HCT116 (cell line): ENCODE results near the gene MAOB. TPM values are rescaled to one million over a fixed set of nuclear protein-coding genes. Genes with fewer than 3 reads are reported as not detected.

Experiments
- ATAC-seq: fragments of 200-7000 bp; cut with Tn5 transposase; 2 replicates; pipeline ENCODE4 v1.9.1; 2020; ENCODE audit warnings: mild to moderate bottlenecking, moderate library complexity
- BruUV-seq: library from RNA; stranded (reverse); fragments of 400-500 nt; replicated peaks from 2 replicates; lab custom pipeline; 2021; lab: Mats Ljungman, UMichigan
- CTCF ChIA-PET: fragments of 300-600 bp; sonication (Branson Sonifier 250); formaldehyde crosslinking; loops from one replicate; lab custom pipeline; 2021; ENCODE audit warnings: antibody characterized with exemption; lab: Charles Lee
- POLR2A ChIA-PET: fragments of 300-600, 350-600 bp; sonication (Branson Sonifier 250); formaldehyde crosslinking; loops from one replicate; lab custom pipeline; 2021; ENCODE audit warnings: antibody characterized with exemption; lab: Charles Lee
- RAD21 ChIA-PET, 2 experiments: fragments of 300-600 bp; sonication (Branson Sonifier 250); formaldehyde crosslinking; loops; one replicate each; lab custom pipeline; 2023; ENCODE audit warnings: low total read pairs in 2 of 2; ENCODE audit not compliant: uncharacterized antibody in 2 of 2, unreplicated experiment in 2 of 2, low non-redundant PET in 1 of 2; lab: Charles Lee
- DNase-seq: peaks from one replicate; pipeline ENCODE4 v3.0.0-alpha.2; 2010; ENCODE audit warnings: low read depth, low spot score
- H2AFZ ChIP-seq: fragments of 200-600 bp; shearing (Covaris generic), sonication (generic); 2 replicates; pipeline ENCODE4 v1.6.1; 2017; ENCODE audit warnings: low read depth, mixed run types, mixed read lengths, antibody characterized with exemption, low read length; ENCODE audit not compliant: poor library complexity, severe bottlenecking
- H3K27ac ChIP-seq: 2 replicates; pipeline ENCODE4 v1.5.1; 2012; ENCODE audit warnings: low read depth, low read length
- H3K27me3 ChIP-seq: fragments of 200-600 bp; sonication (generic); 2 replicates; pipeline ENCODE4 v1.6.1; 2016; ENCODE audit warnings: mixed run types, low read length, mixed read lengths; ENCODE audit not compliant: insufficient read depth
- H3K36me3 ChIP-seq, 2 experiments: fragments of 200-500 bp in 1 of 2; fragments of 200-600 bp in 1 of 2; sonication (Bioruptor generic) in 1 of 2; sonication (generic) in 1 of 2; 2 replicates each; pipeline versions ENCODE4 v1.5.1 to v1.6.1; 2014 to 2016; ENCODE audit warnings: low read length in 2 of 2, inconsistent platforms in 1 of 2, mixed read lengths in 1 of 2, mixed run types in 1 of 2; ENCODE audit not compliant: insufficient read depth in 2 of 2, control insufficient read depth in 1 of 2
- H3K4me1 ChIP-seq, 2 experiments: fragments of 200-600 bp in 1 of 2; sonication (generic) in 1 of 2; 2 replicates each; pipeline versions ENCODE4 v1.5.1 to v1.6.1; 2012 to 2017; ENCODE audit warnings: low read length in 2 of 2, inconsistent platforms in 1 of 2, mild to moderate bottlenecking in 1 of 2, mixed read lengths in 1 of 2, mixed run types in 1 of 2, moderate library complexity in 1 of 2; ENCODE audit not compliant: insufficient read depth in 2 of 2, control insufficient read depth in 1 of 2
- H3K4me2 ChIP-seq: fragments of 200-600 bp; sonication (generic); 2 replicates; pipeline ENCODE4 v1.6.1; 2017; ENCODE audit warnings: mixed run types, low read length, mixed read lengths
- H3K4me3 ChIP-seq, 2 experiments: fragments of 200-600 bp in 1 of 2; sonication (generic) in 1 of 2; replicated peaks in 1 of 2; 2 replicates each; pipeline ENCODE4 v1.5.1; 2011 to 2016; ENCODE audit warnings: low read length in 2 of 2, control low read depth in 1 of 2, low read depth in 1 of 2, mild to moderate bottlenecking in 1 of 2, mixed read lengths in 1 of 2, mixed run types in 1 of 2
- H3K79me2 ChIP-seq: fragments of 200-600 bp; sonication (generic); 2 replicates; pipeline ENCODE4 v1.6.1; 2017; ENCODE audit warnings: mild to moderate bottlenecking, mixed run types, low read length, moderate library complexity, mixed read lengths; ENCODE audit not compliant: insufficient read depth
- H3K9ac ChIP-seq: fragments of 200-600 bp; sonication (generic); 2 replicates; pipeline ENCODE4 v1.6.1; 2016; ENCODE audit warnings: low read length, mixed read lengths
- H3K9me2 ChIP-seq: fragments of 200-600 bp; sonication (generic), shearing (Covaris generic); 2 replicates; pipeline ENCODE4 v1.6.1; 2017; ENCODE audit warnings: mixed run types, mild to moderate bottlenecking, moderate library complexity; ENCODE audit not compliant: insufficient read depth
- H3K9me3 ChIP-seq, 2 experiments: fragments of 200-500 bp in 1 of 2; fragments of 200-600 bp in 1 of 2; sonication (Bioruptor generic) in 1 of 2; sonication (generic) in 1 of 2; 2 replicates each; pipeline ENCODE4 v1.6.1; 2014 to 2017; ENCODE audit warnings: low read length in 2 of 2, mixed read lengths in 2 of 2, inconsistent platforms in 1 of 2, low read depth in 1 of 2, mild to moderate bottlenecking in 1 of 2, mixed run types in 1 of 2, moderate library complexity in 1 of 2; ENCODE audit not compliant: control insufficient read depth in 1 of 2, insufficient read depth in 1 of 2
- H4K20me1 ChIP-seq: fragments of 200-600 bp; sonication (generic), shearing (Covaris generic); 2 replicates; pipeline ENCODE4 v1.6.1; 2017; ENCODE audit warnings: mixed run types, mild to moderate bottlenecking, moderate library complexity; ENCODE audit not compliant: insufficient read depth
- EGR1 ChIP-seq: IDR thresholded peaks from 2 replicates; pipeline ENCODE4 v1.6.1; 2012; ENCODE audit warnings: low read depth
- EZH2 ChIP-seq: fragments of 200-600 bp; sonication (generic); IDR thresholded peaks from 2 replicates; pipeline ENCODE4 v1.6.1; 2017; ENCODE audit warnings: antibody characterized with exemption, mixed run types
- EZH2phosphoT487 ChIP-seq: fragments of 200-600 bp; IDR thresholded peaks from 2 replicates; pipeline ENCODE4 v1.6.1; 2018; ENCODE audit warnings: antibody characterized with exemption, borderline replicate concordance
- FOSL1 ChIP-seq: IDR thresholded peaks from 2 replicates; pipeline ENCODE4 v1.6.1; 2012; ENCODE audit warnings: low read depth
- JUND ChIP-seq: IDR thresholded peaks from 2 replicates; pipeline ENCODE4 v1.6.1; 2012
- POLR2A ChIP-seq: IDR thresholded peaks from 2 replicates; pipeline ENCODE4 v1.7.0; 2011; ENCODE audit warnings: borderline replicate concordance; ENCODE audit not compliant: insufficient read depth, insufficient read length; ENCODE audit errors: extremely low read depth
- REST ChIP-seq: IDR thresholded peaks from 2 replicates; pipeline ENCODE4 v1.6.1; 2012; ENCODE audit warnings: low read depth
- SRF ChIP-seq: IDR thresholded peaks from 2 replicates; pipeline ENCODE4 v1.6.1; 2012; ENCODE audit warnings: low read depth
- TCF7L2 ChIP-seq: IDR thresholded peaks from 2 replicates; pipeline ENCODE4 v1.7.0; 2011; ENCODE audit warnings: borderline replicate concordance, inconsistent platforms; ENCODE audit not compliant: insufficient read depth, insufficient read length; ENCODE audit errors: extremely low read depth
- ZBTB33 ChIP-seq: IDR thresholded peaks from 2 replicates; pipeline ENCODE4 v1.6.1; 2011; ENCODE audit warnings: mild to moderate bottlenecking, low read length, moderate library complexity; ENCODE audit not compliant: insufficient replicate concordance; ENCODE audit errors: extremely low read depth
- intact Hi-C: fragments of 100-400 bp; cut with micrococcal nuclease; formaldehyde crosslinking; loops from 2 replicates; pipeline ENCODE4 v1.10.0; 2022
- total RNA-seq: library from RNA; stranded (reverse); gene quantifications from one replicate; pipeline ENCODE4 v1.2.1, GENCODE V29; 2021; ENCODE audit not compliant: unreplicated experiment

MAOB gene
- total RNA-seq, 1 experiment from 2014 or later: 28.2 TPM

- Histone ChIP-seq H3K79me2 (no peaks in the 10 kb centered on the region), H3K9ac (no peak overlapping the region), H4K20me1 (no peaks in the 10 kb centered on the region), H3K27me3 (no peaks in the 10 kb centered on the region), H3K9me3 (no peaks in the 10 kb centered on the region), H3K4me1 (no peaks in the 10 kb centered on the region), H3K4me3 (no peak overlapping the region), H3K36me3 (no peaks in the 10 kb centered on the region), H3K27ac (no peak overlapping the region), H2AFZ (no peak overlapping the region), H3K9me2 (no peaks in the 10 kb centered on the region), H3K4me2 (no peak overlapping the region)
- no peak for TF ChIP-seq REST
- no peak for TF ChIP-seq ZBTB33
- no peak for TF ChIP-seq TCF7L2
- no peak for TF ChIP-seq JUND
- no peak for TF ChIP-seq EZH2phosphoT487
- no peak for TF ChIP-seq SRF
- TF ChIP-seq EGR1: no peak
- no peak for TF ChIP-seq FOSL1
- no peak for TF ChIP-seq POLR2A
- no peak for TF ChIP-seq EZH2
- RAD21 ChIA-PET: no interaction called here
- POLR2A ChIA-PET: no interaction called here
- DNase-seq (no peak), ATAC-seq (no peak)
- intact Hi-C loops: no loop called here
- CTCF ChIA-PET: interaction anchor here (1.2 kb wide), 1 partner anchor 14 kb away, joined by 3 read pairs; no protein-coding TSS in a partner anchor
- BruUV-seq: no TSS peak
Measured at GRCh38 chrX:43735957-43736356, 146.3 kb downstream of the MAOB start.
